GM12892 (cell line): Measurements from ENCODE around the gene PLEKHN1.
"Not testable (repeated sequence)": the region's sequence is repeated elsewhere in the genome, so short reads cannot be mapped to it uniquely, and the experiment has no call there.

Experiments
- DNase-seq: peaks from one replicate; pipeline ENCODE4 v3.0.0; 2011; ENCODE audit not compliant: insufficient read length
- FAIRE-seq: peaks from 2 replicates; lab custom pipeline; 2011; peaks lifted over from hg19 to GRCh38; lab: Jason Lieb, UNC
- POLR2A ChIP-seq: IDR thresholded peaks from 2 replicates; pipeline ENCODE4 v1.6.1; 2011; ENCODE audit warnings: low read depth, low read length, control low read depth
- POLR2AphosphoS5 ChIP-seq: IDR thresholded peaks from 2 replicates; pipeline ENCODE4 v1.6.1; 2011; ENCODE audit warnings: low read depth, low read length, control low read depth
- TAF1 ChIP-seq: IDR thresholded peaks from 2 replicates; pipeline ENCODE4 v1.6.1; 2011; ENCODE audit warnings: low read depth, mild to moderate bottlenecking, control low read depth, low read length, borderline replicate concordance

PLEKHN1 gene

DNA sequence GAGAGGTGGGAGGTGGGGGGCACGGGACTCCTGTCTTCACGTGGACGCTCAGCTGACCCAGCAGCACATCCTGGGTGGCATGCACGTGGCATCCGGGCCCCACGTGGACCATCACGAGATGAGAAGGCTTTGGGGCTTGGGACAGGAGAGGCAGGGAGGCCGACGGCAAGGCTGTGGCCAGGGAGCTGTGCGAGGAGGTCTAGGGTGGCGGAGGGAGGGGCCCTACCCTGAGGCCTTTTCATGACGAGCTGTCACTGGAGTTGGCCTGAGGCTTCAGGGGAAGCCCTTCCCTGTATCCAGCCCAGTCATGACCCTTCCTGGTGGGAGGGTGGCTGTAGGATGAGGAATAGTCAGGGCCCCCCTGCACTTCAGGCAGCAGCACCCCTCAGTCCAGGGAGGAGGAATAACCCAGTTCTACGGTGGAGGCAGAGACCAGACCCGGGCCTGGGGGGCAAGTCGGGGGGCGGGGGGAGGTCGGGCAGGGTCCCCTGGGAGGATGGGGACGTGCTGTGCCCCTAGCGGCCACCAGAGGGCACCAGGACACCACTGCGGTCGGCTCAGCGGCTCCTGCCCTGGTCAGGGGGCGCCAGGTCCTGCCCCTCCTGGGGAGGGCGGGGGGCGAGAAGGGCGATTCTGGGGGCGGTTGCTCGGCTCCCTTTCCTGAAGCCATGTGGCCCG, 17.7 kb downstream of the PLEKHN1 start:
- FAIRE-seq = peak; percentile 78
- TF ChIP-seq TAF1 (no peak), POLR2AphosphoS5 (no peak), POLR2A (no peak)
- DNase-seq = peak; percentile 90

DNA sequence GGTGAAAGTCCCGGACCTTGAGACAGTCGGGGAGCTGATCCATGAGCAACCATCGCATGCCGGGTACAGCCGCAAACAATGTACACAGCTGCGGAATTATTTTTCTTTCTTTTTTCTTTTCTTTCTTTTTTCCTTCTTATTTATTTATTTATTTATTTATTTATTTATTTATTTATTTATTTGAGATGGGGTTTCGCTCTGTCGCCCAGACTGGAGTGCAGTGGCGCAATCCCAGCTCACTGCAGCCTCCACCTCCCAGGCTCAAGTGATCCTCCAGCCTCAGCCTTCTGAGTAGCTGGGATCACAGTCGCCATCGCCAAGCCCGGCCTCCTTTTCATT, 18.2 kb downstream of the PLEKHN1 start:
- no peak for TF ChIP-seq POLR2A
- no peak for TF ChIP-seq POLR2AphosphoS5
- TF ChIP-seq TAF1 = no peak
- no peak for FAIRE-seq
- DNase-seq = no peak

DNA sequence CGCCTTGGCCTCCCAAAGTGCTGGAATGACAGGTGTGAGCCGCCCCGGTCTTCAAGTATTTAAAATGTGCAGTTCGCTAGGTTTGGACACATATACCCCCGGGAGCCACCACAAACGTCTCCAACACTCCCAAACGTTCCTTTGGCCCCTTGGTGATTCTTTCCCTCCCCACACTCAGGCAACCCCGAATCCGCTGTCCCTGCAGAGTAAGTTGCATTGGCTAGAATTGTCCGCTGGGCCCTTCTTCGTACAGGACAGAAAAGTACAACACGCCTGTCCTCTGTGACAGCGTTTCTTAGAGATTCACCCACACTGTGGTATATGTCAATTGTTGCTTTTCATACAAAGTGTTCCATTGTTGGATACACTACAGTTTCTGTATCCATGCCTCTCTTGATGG, 18.8 kb downstream of the PLEKHN1 start:
- no peak for DNase-seq
- no peak for FAIRE-seq
- TF ChIP-seq TAF1 (no peak), POLR2A (no peak), POLR2AphosphoS5 (no peak)

DNA sequence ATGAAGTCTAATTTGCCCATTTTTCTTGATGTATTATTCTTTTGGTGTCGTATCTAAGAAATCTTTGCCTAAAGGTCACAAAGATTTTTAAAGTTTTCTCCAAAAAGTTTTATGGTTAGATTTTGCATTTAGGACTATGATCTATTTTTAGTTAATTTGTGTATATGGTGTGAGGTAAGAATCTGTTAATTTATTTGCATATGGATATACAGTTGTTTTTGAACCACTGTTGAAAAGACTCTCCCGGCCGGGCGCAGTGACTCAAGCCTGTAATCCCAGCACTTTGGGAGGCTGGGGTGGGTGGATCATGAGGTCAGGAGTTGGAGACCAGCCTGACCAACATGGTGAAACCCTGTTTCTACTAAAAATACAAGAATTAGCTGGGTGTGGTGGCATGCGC, 21.8 kb downstream of the PLEKHN1 start:
- DNase-seq, FAIRE-seq: not testable (repeated sequence)

DNA sequence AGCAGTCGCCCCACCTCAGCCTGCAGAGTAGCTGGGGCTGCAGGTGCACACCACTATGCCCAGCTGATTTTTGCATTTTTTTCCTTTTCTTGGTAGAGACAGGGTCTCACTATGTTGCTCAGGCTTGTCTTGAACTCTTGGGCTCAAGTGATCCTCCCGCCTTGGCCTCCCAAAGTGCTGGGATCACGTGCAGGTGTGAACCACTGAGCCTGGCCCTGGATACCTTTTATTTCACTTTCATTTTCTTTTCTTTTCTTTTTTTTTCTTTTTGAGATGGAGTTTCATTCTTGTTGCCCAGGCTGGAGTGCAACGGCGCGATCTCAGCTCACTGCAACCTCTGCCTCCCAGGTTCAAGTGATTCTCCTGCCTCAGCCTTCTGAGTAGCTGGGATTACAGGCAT, 25.0 kb downstream of the PLEKHN1 start:
- DNase-seq, FAIRE-seq: not testable (repeated sequence)

DNA sequence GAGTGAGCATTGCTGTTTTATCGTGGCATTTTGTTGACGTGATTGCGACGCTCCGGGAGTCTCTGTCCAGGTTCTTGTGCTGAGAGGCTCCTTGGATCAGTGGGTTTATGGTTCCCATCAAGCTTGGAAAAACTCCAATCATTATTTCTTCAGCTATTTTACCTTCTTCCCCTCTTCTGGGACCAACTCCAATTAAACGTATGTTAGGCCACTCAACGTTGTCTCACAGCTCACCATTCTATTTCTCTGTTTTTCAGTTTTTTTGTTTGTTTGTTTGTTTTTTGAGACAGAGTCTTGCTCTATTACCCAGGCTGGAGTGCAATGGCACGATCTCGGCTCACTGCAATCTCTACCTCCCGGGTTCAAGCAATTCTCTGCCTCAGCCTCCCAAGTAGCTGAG, 25.6 kb downstream of the PLEKHN1 start:
- FAIRE-seq (no peak), DNase-seq (no peak)
- TF ChIP-seq POLR2A = no peak
- TF ChIP-seq POLR2AphosphoS5 = no peak
- no peak for TF ChIP-seq TAF1

GRCh38 chr1:992362-992761, 26.1 kb downstream of the PLEKHN1 start:
- DNase-seq (no peak), FAIRE-seq (peak; percentile 67)
- TF ChIP-seq POLR2AphosphoS5 = no peak
- TF ChIP-seq POLR2A = no peak
- TF ChIP-seq TAF1 = no peak

DNA sequence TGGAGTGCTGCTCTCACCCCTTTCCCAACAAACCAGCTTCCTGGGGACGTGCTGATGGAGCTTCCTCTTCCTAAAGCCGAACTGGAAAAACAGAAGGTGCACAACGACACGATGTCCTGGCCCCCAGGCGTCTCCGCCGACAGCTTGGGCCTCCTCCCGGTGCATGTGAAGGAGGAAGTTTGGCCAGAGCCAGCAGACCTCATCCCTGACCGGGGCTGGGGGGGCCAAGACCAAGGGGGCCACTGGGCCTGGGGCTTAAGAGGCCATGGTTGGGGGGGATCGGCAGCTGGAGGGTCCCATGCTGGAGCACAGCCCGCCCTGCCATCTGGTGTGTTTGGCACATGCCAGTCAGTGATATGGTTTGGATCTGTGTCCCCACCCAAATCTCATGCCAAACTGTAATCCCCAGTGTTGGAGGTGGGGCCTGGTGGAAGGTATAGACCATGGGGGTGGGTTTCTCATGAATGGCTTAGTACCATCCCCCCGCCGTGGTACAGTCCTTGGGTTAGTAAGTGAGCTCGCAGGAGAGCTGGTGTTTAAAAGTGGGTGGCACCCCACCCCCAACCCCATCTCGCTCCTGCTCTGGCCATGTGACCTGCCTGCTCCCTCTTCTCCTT, 27.2 kb downstream of the PLEKHN1 start:
- DNase-seq (no peak), FAIRE-seq (no peak)
- no peak for TF ChIP-seq TAF1
- no peak for TF ChIP-seq POLR2AphosphoS5
- TF ChIP-seq POLR2A = no peak

- not testable (repeated sequence) for DNase-seq, FAIRE-seq
These were observed 28.3 kb downstream of the PLEKHN1 start for GRCh38 chr1:994546-994945.

GRCh38 chr1:995665-996633, 29.7 kb downstream of the PLEKHN1 start:
- FAIRE-seq (no peak), DNase-seq (no peak)
- TF ChIP-seq TAF1 (no peak), POLR2A (no peak), POLR2AphosphoS5 (no peak)

- no peak for DNase-seq
- TF ChIP-seq POLR2AphosphoS5 (no peak), TAF1 (no peak)
- FAIRE-seq = no peak
These were observed 30.8 kb downstream of the PLEKHN1 start for GRCh38 chr1:996851-997712.
